ENCODE measurements around the gene MYH16. TPM values are rescaled to one million over a fixed set of nuclear protein-coding genes. Genes with fewer than 3 reads are reported as not detected.

MYH16 gene
- total RNA-seq, 1 donor from 2014 or later, result not detected

GRCh38 chr7:99243751-99244337, 28.8 kb upstream of the MYH16 start:
- DNase-seq (ENCODE audit: extremely low spot score, unreplicated experiment), result no peak
- TF ChIP-seq CTCF (IDR thresholded peaks at IDR 0.05), result no peak
- no peak overlapping the region for H3K4me3 Mint-ChIP-seq (ENCODE audit: unreplicated experiment)
- H3K9me3 Mint-ChIP-seq (ENCODE audit: unreplicated experiment), result no peaks in the 10 kb centered on the region
- peaks cover 19% of the 10 kb centered on the region for H3K27me3 Mint-ChIP-seq (ENCODE audit: unreplicated experiment)
- no peaks in the 10 kb centered on the region for H3K4me1 Mint-ChIP-seq (ENCODE audit: unreplicated experiment)
- H3K36me3 Mint-ChIP-seq (ENCODE audit: unreplicated experiment), result no peaks in the 10 kb centered on the region
- no peak overlapping the region for H3K27ac Mint-ChIP-seq (ENCODE audit: unreplicated experiment)

GRCh38 chr7:99244939-99245338, 27.7 kb upstream of the MYH16 start:
- H3K4me3 Mint-ChIP-seq (ENCODE audit: unreplicated experiment), result no peak overlapping the region
- H3K9me3 Mint-ChIP-seq (ENCODE audit: unreplicated experiment), result no peaks in the 10 kb centered on the region
- H3K4me1 Mint-ChIP-seq (ENCODE audit: unreplicated experiment), result no peaks in the 10 kb centered on the region
- no peak for TF ChIP-seq CTCF (IDR thresholded peaks at IDR 0.05)
- H3K36me3 Mint-ChIP-seq (ENCODE audit: unreplicated experiment), result no peaks in the 10 kb centered on the region
- DNase-seq (ENCODE audit: extremely low spot score, unreplicated experiment), result no peak
- peaks cover 10% of the 10 kb centered on the region for H3K27me3 Mint-ChIP-seq (ENCODE audit: unreplicated experiment)
- no peak overlapping the region for H3K27ac Mint-ChIP-seq (ENCODE audit: unreplicated experiment)

GRCh38 chr7:99248391-99249095, 24.1 kb upstream of the MYH16 start:
- TF ChIP-seq CTCF (IDR thresholded peaks at IDR 0.05), result no peak
- Mint-ChIP-seq H3K9me3 (ENCODE audit: unreplicated experiment) (no peaks in the 10 kb centered on the region), H3K4me3 (ENCODE audit: unreplicated experiment) (no peak overlapping the region), H3K4me1 (ENCODE audit: unreplicated experiment) (no peaks in the 10 kb centered on the region), H3K36me3 (ENCODE audit: unreplicated experiment) (no peaks in the 10 kb centered on the region), H3K27me3 (ENCODE audit: unreplicated experiment) (peaks cover 17% of the 10 kb centered on the region), H3K27ac (ENCODE audit: unreplicated experiment) (no peak overlapping the region)
- DNase-seq (ENCODE audit: extremely low spot score, unreplicated experiment), result no peak

GRCh38 chr7:99249985-99250575, 22.6 kb upstream of the MYH16 start:
- no peak for TF ChIP-seq CTCF (IDR thresholded peaks at IDR 0.05)
- Mint-ChIP-seq H3K36me3 (ENCODE audit: unreplicated experiment) (no peaks in the 10 kb centered on the region), H3K4me1 (ENCODE audit: unreplicated experiment) (no peaks in the 10 kb centered on the region), H3K27me3 (ENCODE audit: unreplicated experiment) (peaks cover 25% of the 10 kb centered on the region), H3K9me3 (ENCODE audit: unreplicated experiment) (no peaks in the 10 kb centered on the region), H3K4me3 (ENCODE audit: unreplicated experiment) (no peak overlapping the region), H3K27ac (ENCODE audit: unreplicated experiment) (no peak overlapping the region)
- DNase-seq (ENCODE audit: extremely low spot score, unreplicated experiment), result no peak

- H3K36me3 Mint-ChIP-seq (ENCODE audit: unreplicated experiment), result no peaks in the 10 kb centered on the region
- TF ChIP-seq CTCF (IDR thresholded peaks at IDR 0.05), result no peak
Observed at GRCh38 chr7:99252166-99252895, 20.3 kb upstream of the MYH16 start.

More at GRCh38 chr7:99252166-99252895, 20.3 kb upstream of the MYH16 start:
- no peak for DNase-seq (ENCODE audit: extremely low spot score, unreplicated experiment)
- peaks cover 22% of the 10 kb centered on the region for H3K27me3 Mint-ChIP-seq (ENCODE audit: unreplicated experiment)
- H3K4me1 Mint-ChIP-seq (ENCODE audit: unreplicated experiment), result no peaks in the 10 kb centered on the region
- H3K9me3 Mint-ChIP-seq (ENCODE audit: unreplicated experiment), result no peaks in the 10 kb centered on the region
- no peak overlapping the region for H3K4me3 Mint-ChIP-seq (ENCODE audit: unreplicated experiment)
- H3K27ac Mint-ChIP-seq (ENCODE audit: unreplicated experiment), result no peak overlapping the region

Data from osteocyte (in vitro differentiated cells).